ENCODE measurements around the gene CBY2.

Gene CBY2

GRCh38 chr13:45700971-45701900 is 884 bp upstream of the CBY2 start:
- in situ Hi-C loops (cut with MboI; ENCODE audit: low sequenced_read_pairs), result no loop called here

GRCh38 chr13:45702869-45703391 is 810 bp downstream of the CBY2 start:
- in situ Hi-C loops (cut with MboI; ENCODE audit: low sequenced_read_pairs), result no loop called here

DNA sequence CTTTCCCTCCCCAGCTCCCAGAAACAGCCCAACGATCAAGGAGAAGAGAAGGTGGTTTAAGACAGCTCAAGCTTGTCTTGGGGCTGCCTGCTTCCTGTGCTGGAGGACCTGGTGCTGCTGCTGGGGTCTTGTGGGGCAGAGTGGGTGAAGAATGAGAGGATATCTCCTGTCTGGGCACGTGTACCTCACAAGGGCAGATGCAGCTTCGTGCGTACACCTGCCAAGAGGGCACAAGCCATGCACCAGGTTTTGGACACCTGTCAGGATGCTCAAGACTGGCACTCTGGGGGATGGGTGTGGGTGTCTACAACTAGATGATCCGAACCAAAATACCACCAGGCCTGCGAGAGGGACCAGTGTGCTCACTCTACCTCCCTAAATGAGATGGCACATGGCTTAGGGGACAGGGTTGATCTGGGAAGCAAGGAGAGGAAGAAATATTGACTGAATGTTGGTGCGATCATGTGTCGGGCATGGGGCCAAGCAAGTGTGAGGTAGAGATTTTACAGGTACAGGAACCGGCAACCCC is 2.2 kb downstream of the CBY2 start:
- in situ Hi-C loops (cut with MboI; ENCODE audit: low sequenced_read_pairs), result no loop called here

DNA sequence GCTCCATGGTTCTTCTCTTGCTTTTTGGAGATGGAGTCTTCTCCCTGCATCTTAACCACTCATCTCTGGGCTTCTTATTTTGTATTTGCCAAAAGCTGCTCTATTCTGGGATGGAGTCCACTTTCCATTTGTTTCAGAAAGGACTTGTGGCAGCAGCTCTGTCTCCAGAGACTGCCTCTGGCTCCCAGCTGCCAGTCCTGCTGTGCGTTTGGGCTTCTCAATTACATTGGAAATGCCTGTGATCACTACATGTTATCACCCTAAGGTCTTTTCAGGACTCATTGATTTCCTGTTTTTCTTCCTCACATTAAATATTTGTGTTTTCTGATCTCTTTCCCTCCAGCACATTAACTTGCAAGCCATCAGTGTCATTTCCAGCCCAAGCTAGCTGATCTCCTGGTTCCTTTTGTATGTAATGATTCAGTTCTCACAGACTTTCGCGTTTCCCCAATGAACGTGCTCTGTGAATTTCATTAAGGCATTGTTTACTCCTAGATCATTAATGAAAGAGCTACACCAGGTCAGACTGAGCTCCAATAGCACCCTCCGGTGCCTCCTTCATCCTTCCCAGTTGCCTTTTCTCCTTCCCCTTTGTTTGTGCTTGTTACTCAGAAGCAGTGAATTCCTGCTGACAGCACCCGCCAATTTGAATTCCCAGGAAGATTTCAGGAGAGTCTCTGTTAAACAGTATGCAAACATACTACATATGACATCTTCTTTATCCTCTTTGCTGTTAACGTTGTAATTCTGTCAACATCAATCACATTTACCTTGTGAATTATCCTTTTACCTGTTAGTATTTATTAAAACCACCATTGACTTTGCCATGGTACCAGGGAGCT is 3.0 kb downstream of the CBY2 start:
- in situ Hi-C loops (cut with MboI; ENCODE audit: low sequenced_read_pairs), result no loop called here

DNA sequence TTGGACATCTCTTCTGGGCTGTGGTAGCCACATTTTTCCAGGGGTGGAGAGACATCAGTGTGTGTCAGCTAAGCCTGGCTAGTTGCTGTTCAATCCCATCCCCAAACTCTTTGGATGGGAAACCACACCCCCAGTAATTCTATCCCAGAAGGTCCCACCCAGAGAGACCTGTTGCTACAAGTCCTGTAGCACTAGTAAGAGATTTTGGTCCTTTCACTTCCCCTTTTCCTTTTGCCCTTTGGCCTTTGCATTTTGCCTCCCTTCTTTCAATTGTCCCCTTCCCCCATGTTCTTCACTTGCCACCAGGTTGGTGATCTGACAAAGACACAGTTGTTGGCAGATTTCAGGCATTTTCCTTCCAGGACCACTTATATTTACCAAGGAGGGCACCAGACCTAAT is 3.8 kb downstream of the CBY2 start:
- in situ Hi-C loops (cut with MboI; ENCODE audit: low sequenced_read_pairs), result no loop called here

DNA sequence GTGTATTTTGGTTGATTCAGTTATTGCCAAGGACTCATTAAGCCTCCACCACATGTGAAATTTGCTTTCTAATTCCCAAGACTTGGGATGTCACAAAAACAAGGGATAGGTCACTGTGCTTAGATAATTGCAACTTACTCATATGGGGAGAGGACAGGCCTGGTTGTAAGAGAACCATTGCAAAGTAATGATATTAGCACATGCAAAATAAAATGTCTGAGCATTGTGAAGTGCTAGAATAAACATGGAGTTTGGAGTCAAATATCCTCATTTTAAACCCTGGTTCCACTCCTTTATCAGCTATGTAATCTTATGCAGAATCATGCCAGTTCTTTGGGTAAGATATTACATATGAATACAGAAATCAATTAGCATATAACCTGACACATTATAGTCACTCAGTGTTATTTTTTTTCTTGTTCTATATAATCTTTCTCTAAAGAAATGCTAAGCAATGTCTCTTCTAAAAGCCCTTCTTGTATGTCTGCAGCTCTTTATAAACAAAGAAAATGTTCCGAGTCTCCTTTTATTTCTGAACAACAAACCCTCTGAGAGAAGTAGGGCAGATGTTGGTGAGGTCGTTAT is 5.5 kb downstream of the CBY2 start:
- in situ Hi-C loops (cut with MboI; ENCODE audit: low sequenced_read_pairs), result no loop called here

DNA sequence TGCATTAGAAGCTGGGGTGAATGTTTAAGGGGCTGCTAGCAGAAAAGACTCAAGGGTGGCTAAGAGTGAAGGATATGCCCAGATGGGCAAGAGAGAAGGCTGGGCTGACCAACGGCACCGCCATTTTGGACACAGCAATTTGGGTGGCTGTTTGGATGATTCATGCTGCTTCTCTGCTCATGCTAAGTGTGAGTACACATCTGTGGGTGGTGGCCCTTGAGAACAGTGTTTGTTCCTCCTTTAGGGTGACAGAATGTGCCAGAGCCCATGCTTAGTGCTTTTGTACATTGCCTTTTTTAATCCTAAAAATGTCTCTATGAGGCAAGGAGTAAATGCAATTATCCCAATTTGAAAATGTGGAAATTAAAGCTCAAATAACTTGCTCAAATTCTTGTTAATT is 9.8 kb downstream of the CBY2 start:
- in situ Hi-C loops (cut with MboI; ENCODE audit: low sequenced_read_pairs), result no loop called here

DNA sequence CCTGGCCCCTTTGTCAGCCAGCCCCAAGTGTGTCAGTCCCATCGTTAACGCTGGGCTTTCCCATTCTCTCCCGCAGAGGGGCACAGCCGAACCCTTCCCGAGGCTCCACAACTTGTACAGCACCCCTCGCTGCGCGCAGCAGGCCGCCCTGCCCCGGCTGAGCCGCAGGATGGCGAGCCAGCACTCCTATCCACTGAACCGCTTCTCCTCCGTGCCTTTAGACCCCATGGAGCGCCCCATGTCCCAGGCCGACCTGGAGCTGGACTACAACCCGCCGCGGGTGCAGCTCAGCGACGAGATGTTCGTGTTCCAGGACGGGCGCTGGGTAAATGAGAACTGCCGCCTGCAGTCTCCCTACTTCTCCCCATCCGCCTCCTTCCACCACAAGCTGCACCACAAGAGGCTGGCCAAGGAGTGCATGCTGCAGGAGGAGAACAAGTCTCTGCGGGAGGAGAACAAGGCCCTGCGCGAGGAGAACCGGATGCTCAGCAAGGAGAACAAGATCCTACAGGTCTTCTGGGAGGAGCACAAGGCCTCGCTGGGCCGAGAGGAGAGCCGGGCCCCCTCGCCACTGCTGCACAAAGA is 11.1 kb downstream of the CBY2 start:
- in situ Hi-C loops (cut with MboI; ENCODE audit: low sequenced_read_pairs), result no loop called here

- in situ Hi-C loops (cut with MboI; ENCODE audit: low sequenced_read_pairs), result no loop called here
Measured at GRCh38 chr13:45713721-45714120, 11.6 kb downstream of the CBY2 start.

- in situ Hi-C loops (cut with MboI; ENCODE audit: low sequenced_read_pairs), result no loop called here
Measured at GRCh38 chr13:45714170-45714569, 12.1 kb downstream of the CBY2 start.

GRCh38 chr13:45715351-45715750 is 13.2 kb downstream of the CBY2 start:
- in situ Hi-C loops (cut with MboI; ENCODE audit: low sequenced_read_pairs), result no loop called here

GRCh38 chr13:45717349-45717748 is 15.2 kb downstream of the CBY2 start:
- in situ Hi-C loops (cut with MboI; ENCODE audit: low sequenced_read_pairs), result no loop called here

DNA sequence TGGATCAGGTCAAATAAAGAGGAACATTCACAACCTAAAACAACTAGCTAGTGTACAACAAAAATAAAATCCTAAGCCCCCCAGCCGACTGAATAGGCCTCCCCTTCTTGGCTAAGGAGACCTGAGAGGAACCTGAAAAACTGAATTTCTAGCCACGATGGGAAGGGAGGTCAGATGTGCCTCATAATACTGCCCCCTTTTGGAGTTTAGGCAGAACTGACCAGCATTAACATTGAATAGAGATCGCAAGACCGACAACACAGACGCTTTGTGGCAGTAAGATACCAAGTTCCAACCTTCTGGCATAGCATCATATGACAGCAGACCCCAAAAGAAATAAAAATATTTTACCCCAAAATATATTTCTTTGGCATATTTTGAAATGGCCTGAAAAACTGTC is 15.9 kb downstream of the CBY2 start:
- in situ Hi-C loops (cut with MboI; ENCODE audit: low sequenced_read_pairs), result no loop called here

GRCh38 chr13:45718992-45719391 is 16.9 kb downstream of the CBY2 start:
- in situ Hi-C loops (cut with MboI; ENCODE audit: low sequenced_read_pairs), result no loop called here

- in situ Hi-C loops (cut with MboI; ENCODE audit: low sequenced_read_pairs), result no loop called here
Measured at GRCh38 chr13:45721203-45721731, 19.1 kb downstream of the CBY2 start.

DNA sequence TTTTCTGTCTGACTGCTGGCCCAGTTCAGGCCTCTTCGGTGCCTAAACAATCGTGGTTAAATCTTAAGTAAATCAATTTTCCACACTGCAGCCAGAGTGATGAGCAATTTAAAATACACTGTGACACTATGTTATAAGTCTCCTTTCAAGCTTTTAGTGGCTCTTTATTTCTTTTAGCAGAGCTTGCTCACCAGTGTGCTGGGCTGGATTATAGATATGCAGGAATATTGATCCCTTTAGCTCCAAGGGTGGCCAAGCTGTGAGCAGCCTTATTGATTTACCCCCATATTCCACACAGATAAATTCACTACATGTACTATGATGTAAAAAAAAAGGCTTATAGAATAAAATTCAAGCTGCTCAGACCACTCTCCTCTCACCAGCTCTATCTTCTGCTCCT is 21.7 kb downstream of the CBY2 start:
- in situ Hi-C loops (cut with MboI; ENCODE audit: low sequenced_read_pairs), result no loop called here

- in situ Hi-C loops (cut with MboI; ENCODE audit: low sequenced_read_pairs), result no loop called here
Measured at GRCh38 chr13:45728759-45729158, 26.6 kb downstream of the CBY2 start.

GRCh38 chr13:45731455-45731854 is 29.3 kb downstream of the CBY2 start:
- in situ Hi-C loops (cut with MboI; ENCODE audit: low sequenced_read_pairs), result no loop called here

GRCh38 chr13:45732916-45733315 is 30.8 kb downstream of the CBY2 start:
- in situ Hi-C loops (cut with MboI; ENCODE audit: low sequenced_read_pairs), result no loop called here

DNA sequence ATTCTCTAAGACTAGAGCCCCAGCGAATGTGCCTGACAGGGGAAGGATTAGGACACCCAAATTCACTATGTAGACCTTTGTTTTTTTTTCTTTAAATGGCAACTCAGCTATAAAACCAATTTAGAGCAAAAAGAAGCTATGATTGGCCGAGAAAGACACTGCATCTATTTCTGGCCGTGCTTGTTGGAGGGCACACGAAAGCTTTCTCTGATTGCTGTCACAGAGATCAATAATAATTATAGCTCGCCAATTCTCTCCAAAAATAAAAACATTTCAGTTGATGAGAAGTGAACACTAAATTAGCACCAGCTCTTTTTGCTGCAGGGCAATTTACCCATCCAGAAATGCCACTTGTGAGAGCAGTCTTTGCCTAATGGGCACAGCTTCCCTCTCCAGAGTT is 31.2 kb downstream of the CBY2 start:
- in situ Hi-C loops (cut with MboI; ENCODE audit: low sequenced_read_pairs), result no loop called here

Measured in HL-60/S4 treated with retinoic acid at 250 ng/mL for 4 days and 3 days (cell line).